HEK293 (cell line): ENCODE results near the gene BCKDHA.

Experiments used
- GLI4 ChIP-seq: fragments of 450-650 bp; formaldehyde crosslinking; IDR thresholded peaks from 2 replicates; pipeline ENCODE4 v1.5.1; 2016; ENCODE audit warnings: missing biosample characterization, missing genetic modification characterization
- INSM2 ChIP-seq: fragments of 450-650 bp; formaldehyde crosslinking; IDR thresholded peaks from 2 replicates; pipeline ENCODE4 v1.5.1; 2016; ENCODE audit warnings: missing biosample characterization, missing genetic modification characterization
- KLF9 ChIP-seq: fragments of 450-650 bp; formaldehyde crosslinking; IDR thresholded peaks from 2 replicates; pipeline ENCODE4 v1.5.1; 2016; ENCODE audit warnings: missing biosample characterization, missing genetic modification characterization, low read depth
- OVOL3 ChIP-seq: fragments of 450-650 bp; formaldehyde crosslinking; IDR thresholded peaks from 2 replicates; pipeline ENCODE4 v1.5.1; 2016; ENCODE audit warnings: missing biosample characterization, missing genetic modification characterization
- SCRT1 ChIP-seq: fragments of 450-650 bp; formaldehyde crosslinking; IDR thresholded peaks from 2 replicates; pipeline ENCODE4 v1.5.1; 2016; ENCODE audit warnings: missing biosample characterization, missing genetic modification characterization, borderline replicate concordance
- SCRT2 ChIP-seq: fragments of 450-650 bp; formaldehyde crosslinking; IDR thresholded peaks from 2 replicates; pipeline ENCODE4 v1.5.1; 2016; ENCODE audit warnings: missing biosample characterization, missing genetic modification characterization
- ZBTB10 ChIP-seq: fragments of 450-650 bp; formaldehyde crosslinking; IDR thresholded peaks from 2 replicates; pipeline ENCODE4 v1.5.1; 2016; ENCODE audit warnings: missing biosample characterization, missing genetic modification characterization
- ZBTB21 ChIP-seq: fragments of 450-650 bp; formaldehyde crosslinking; IDR thresholded peaks from 2 replicates; pipeline ENCODE4 v1.5.1; 2017; ENCODE audit warnings: missing biosample characterization, missing genetic modification characterization
- ZBTB44 ChIP-seq: fragments of 450-650 bp; IDR thresholded peaks from 2 replicates; pipeline ENCODE4 v1.5.1; 2018; ENCODE audit warnings: missing biosample characterization, mild to moderate bottlenecking, missing genetic modification characterization
- ZBTB48 ChIP-seq: fragments of 450-650 bp; formaldehyde crosslinking; IDR thresholded peaks from 2 replicates; pipeline ENCODE4 v1.5.1; 2016; ENCODE audit warnings: missing biosample characterization, missing genetic modification characterization
- ZBTB8A ChIP-seq: fragments of 450-650 bp; formaldehyde crosslinking; IDR thresholded peaks from 2 replicates; pipeline ENCODE4 v1.5.1; 2016; ENCODE audit warnings: missing biosample characterization, missing genetic modification characterization
- ZFHX2 ChIP-seq: fragments of 450-650 bp; formaldehyde crosslinking; conservative IDR thresholded peaks from 2 replicates; pipeline ENCODE4 v1.5.1; 2016; ENCODE audit warnings: missing biosample characterization, missing genetic modification characterization
- ZNF114 ChIP-seq: fragments of 450-650 bp; formaldehyde crosslinking; IDR thresholded peaks from 2 replicates; pipeline ENCODE4 v1.5.0; 2017; ENCODE audit warnings: missing biosample characterization, missing genetic modification characterization
- ZNF133 ChIP-seq: fragments of 450-650 bp; formaldehyde crosslinking; IDR thresholded peaks from 2 replicates; pipeline ENCODE4 v1.5.1; 2016; ENCODE audit warnings: missing biosample characterization, missing genetic modification characterization
- ZNF175 ChIP-seq: fragments of 450-650 bp; formaldehyde crosslinking; IDR thresholded peaks from 2 replicates; pipeline ENCODE4 v1.5.1; 2016; ENCODE audit warnings: missing biosample characterization, missing genetic modification characterization
- ZNF214 ChIP-seq: fragments of 450-650 bp; formaldehyde crosslinking; IDR thresholded peaks from 2 replicates; pipeline ENCODE4 v1.5.1; 2017; ENCODE audit warnings: missing biosample characterization, mild to moderate bottlenecking, missing genetic modification characterization, borderline replicate concordance
- ZNF223 ChIP-seq: fragments of 450-650 bp; formaldehyde crosslinking; IDR thresholded peaks from 2 replicates; pipeline ENCODE4 v1.5.1; 2016; ENCODE audit warnings: missing biosample characterization, missing genetic modification characterization
- ZNF239 ChIP-seq: fragments of 450-650 bp; formaldehyde crosslinking; IDR thresholded peaks from 2 replicates; pipeline ENCODE4 v1.5.1; 2016; ENCODE audit warnings: missing biosample characterization, missing genetic modification characterization
- ZNF26 ChIP-seq: fragments of 450-650 bp; formaldehyde crosslinking; IDR thresholded peaks from 2 replicates; pipeline ENCODE4 v1.5.1; 2016; ENCODE audit warnings: missing biosample characterization, missing genetic modification characterization
- ZNF404 ChIP-seq: fragments of 450-650 bp; formaldehyde crosslinking; IDR thresholded peaks from 2 replicates; pipeline ENCODE4 v1.5.1; 2017; ENCODE audit warnings: missing biosample characterization, missing genetic modification characterization
- ZNF426 ChIP-seq: fragments of 450-650 bp; formaldehyde crosslinking; IDR thresholded peaks from 2 replicates; pipeline ENCODE4 v1.5.1; 2017; ENCODE audit warnings: missing biosample characterization, missing genetic modification characterization, mild to moderate bottlenecking, inconsistent platforms, moderate library complexity
- ZNF488 ChIP-seq: fragments of 450-650 bp; formaldehyde crosslinking; IDR thresholded peaks from 2 replicates; pipeline ENCODE4 v1.5.1; 2016; ENCODE audit warnings: missing biosample characterization, missing genetic modification characterization
- ZNF510 ChIP-seq: fragments of 450-650 bp; formaldehyde crosslinking; IDR thresholded peaks from 2 replicates; pipeline ENCODE4 v1.5.1; 2018; ENCODE audit warnings: mild to moderate bottlenecking, missing genetic modification characterization, missing biosample characterization; ENCODE audit not compliant: insufficient replicate concordance
- ZNF529 ChIP-seq: fragments of 450-650 bp; formaldehyde crosslinking; IDR thresholded peaks from 2 replicates; pipeline ENCODE4 v1.5.1; 2017; ENCODE audit warnings: missing genetic modification characterization, missing biosample characterization; ENCODE audit not compliant: insufficient replicate concordance
- ZNF600 ChIP-seq: fragments of 450-650 bp; formaldehyde crosslinking; IDR thresholded peaks from 2 replicates; pipeline ENCODE4 v1.5.1; 2016; ENCODE audit warnings: missing biosample characterization, missing genetic modification characterization
- ZNF610 ChIP-seq: fragments of 450-650 bp; formaldehyde crosslinking; IDR thresholded peaks from 2 replicates; pipeline ENCODE4 v1.5.1; 2016; ENCODE audit warnings: missing biosample characterization, missing genetic modification characterization, borderline replicate concordance
- ZNF626 ChIP-seq: fragments of 450-650 bp; sonication (Bioruptor Pico); formaldehyde crosslinking; IDR thresholded peaks from 2 replicates; pipeline ENCODE4 v1.5.1; 2018; ENCODE audit warnings: missing biosample characterization, missing genetic modification characterization, inconsistent platforms
- ZNF629 ChIP-seq: fragments of 450-650 bp; formaldehyde crosslinking; IDR thresholded peaks from 2 replicates; pipeline ENCODE4 v1.5.1; 2017; ENCODE audit warnings: missing biosample characterization, missing genetic modification characterization
- ZNF654 ChIP-seq: fragments of 450-650 bp; formaldehyde crosslinking; IDR thresholded peaks from 2 replicates; pipeline ENCODE4 v1.5.1; 2016; ENCODE audit warnings: low read depth, missing biosample characterization, missing genetic modification characterization
- ZNF747 ChIP-seq: fragments of 450-650 bp; formaldehyde crosslinking; IDR thresholded peaks from 2 replicates; pipeline ENCODE4 v1.5.1; 2016; ENCODE audit warnings: missing biosample characterization, missing genetic modification characterization
- ZNF777 ChIP-seq: fragments of 450-650 bp; formaldehyde crosslinking; IDR thresholded peaks from 2 replicates; pipeline ENCODE4 v1.5.1; 2017; ENCODE audit warnings: missing biosample characterization, missing genetic modification characterization, borderline replicate concordance
- ZSCAN23 ChIP-seq: fragments of 450-650 bp; formaldehyde crosslinking; IDR thresholded peaks from 2 replicates; pipeline ENCODE4 v1.5.1; 2016; ENCODE audit warnings: missing biosample characterization, missing genetic modification characterization
- ZSCAN4 ChIP-seq: fragments of 450-650 bp; formaldehyde crosslinking; IDR thresholded peaks from 2 replicates; pipeline ENCODE4 v1.5.1; 2017; ENCODE audit warnings: missing biosample characterization, missing genetic modification characterization

Gene BCKDHA

GRCh38 chr19:41363371-41363752, 34.3 kb upstream of the BCKDHA start (continued):
- TF ChIP-seq ZNF133 (no peak), ZFHX2 (tag by site-specific recombination) (no peak), ZNF488 (tag by site-specific recombination) (no peak), ZNF26 (tag by site-specific recombination) (no peak), ZNF600 (tag by site-specific recombination) (no peak), ZNF777 (tag by site-specific recombination) (no peak), SCRT2 (tag by site-specific recombination) (peak; percentile 60; the same call in 1 of the 2 replicates), OVOL3 (tag by site-specific recombination) (no peak), SCRT1 (tag by site-specific recombination) (0 out of 2 replicates have a peak, but pooled peaks have one; percentile 28), ZNF114 (tag by site-specific recombination) (no peak), ZBTB8A (tag by site-specific recombination) (no peak), ZNF610 (tag by site-specific recombination) (no peak), ZNF529 (no peak), KLF9 (no peak), ZNF404 (tag by site-specific recombination) (no peak), ZNF626 (no peak), GLI4 (tag by site-specific recombination) (no peak), ZNF747 (tag by site-specific recombination) (no peak), ZBTB10 (tag by site-specific recombination) (peak; percentile 78), ZSCAN4 (tag by site-specific recombination) (no peak), ZNF654 (tag by site-specific recombination) (no peak), ZNF426 (tag by site-specific recombination) (no peak), ZNF239 (tag by site-specific recombination) (no peak), ZSCAN23 (tag by site-specific recombination) (no peak), ZNF510 (no peak), ZBTB21 (no peak), ZNF223 (no peak), ZNF214 (tag by site-specific recombination) (no peak), ZBTB44 (tag by site-specific recombination) (0 out of 2 replicates have a peak, but pooled peaks have one; percentile 13), ZBTB48 (tag by site-specific recombination) (0 out of 2 replicates have a peak, but pooled peaks have one; percentile 28), ZNF629 (no peak), INSM2 (tag by site-specific recombination) (no peak), ZNF175 (tag by site-specific recombination) (no peak)
